Activated CD8-positive, alpha-beta memory T cell treated with anti-CD3 and anti-CD28 coated beads, Interleukin-2, amount 50 U/mL, for 1 hour (primary cell): ENCODE results near the gene CACNA2D3.

Experiments used
- DNase-seq: peaks from one replicate; pipeline ENCODE4 v3.0.0-alpha.2; 2020; ENCODE audit errors: extremely low read depth

The CACNA2D3 gene

DNA sequence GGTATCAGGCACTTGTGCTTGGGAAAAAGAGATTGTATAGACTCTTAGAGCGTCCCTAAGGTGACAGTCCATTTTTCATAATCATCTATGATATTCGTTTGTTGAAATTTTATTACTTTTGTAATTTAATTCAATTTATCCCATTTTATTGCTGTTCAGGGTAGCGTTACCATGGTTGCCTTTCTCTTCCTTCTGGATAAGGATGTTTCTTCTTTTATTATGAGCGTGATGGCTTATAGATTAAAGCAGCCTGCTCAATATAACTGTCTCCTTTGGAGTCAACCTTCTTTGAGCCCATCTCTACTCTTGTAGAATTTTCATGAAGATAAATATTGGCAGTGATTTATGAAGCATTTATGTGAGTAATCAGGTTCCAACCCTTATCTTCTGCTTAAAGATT, 623.5 kb downstream of the CACNA2D3 start:
- DNase-seq, result no peak

DNA sequence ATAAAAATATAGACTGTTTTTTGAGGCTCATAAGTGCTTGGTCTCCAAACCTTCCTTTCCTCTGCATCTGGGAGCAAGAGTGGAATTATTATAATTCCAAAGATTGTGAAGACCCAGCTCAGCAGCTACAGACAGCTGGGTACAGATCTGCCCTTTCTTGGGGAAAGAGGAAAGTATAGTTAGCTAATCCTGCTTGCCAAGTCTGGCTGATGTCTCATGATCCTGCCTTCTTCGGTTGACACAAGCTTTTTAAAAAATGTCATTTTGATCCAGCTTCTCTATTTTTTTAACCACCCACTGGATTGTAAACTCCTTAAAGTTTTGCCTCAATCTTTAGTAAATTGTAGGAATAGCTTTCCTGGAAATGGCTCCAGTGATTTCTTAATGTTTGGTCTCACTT, 624.4 kb downstream of the CACNA2D3 start:
- no peak for DNase-seq

DNA sequence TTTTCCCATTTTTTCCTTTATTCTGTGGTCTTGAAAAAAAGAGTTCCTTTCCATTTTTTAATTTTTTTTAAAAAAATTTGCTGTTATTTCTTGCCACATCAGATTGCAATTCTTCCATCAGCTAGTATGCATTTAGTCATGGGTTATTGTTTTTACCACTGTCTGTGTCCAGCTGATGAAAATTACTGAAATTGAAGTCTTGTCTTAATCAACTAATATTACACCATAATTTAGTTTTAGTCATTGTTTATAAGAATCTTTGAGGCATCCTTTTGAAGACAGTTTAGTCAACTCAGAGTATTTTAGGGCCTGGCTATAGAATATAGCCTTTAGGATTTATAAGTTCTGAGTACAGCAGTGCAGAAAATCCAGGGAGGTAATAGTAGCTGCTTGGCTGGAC, 633.4 kb downstream of the CACNA2D3 start:
- DNase-seq, result no peak

- no peak for DNase-seq
These were observed 634.0 kb downstream of the CACNA2D3 start for GRCh38 chr3:54756330-54756731.

DNA sequence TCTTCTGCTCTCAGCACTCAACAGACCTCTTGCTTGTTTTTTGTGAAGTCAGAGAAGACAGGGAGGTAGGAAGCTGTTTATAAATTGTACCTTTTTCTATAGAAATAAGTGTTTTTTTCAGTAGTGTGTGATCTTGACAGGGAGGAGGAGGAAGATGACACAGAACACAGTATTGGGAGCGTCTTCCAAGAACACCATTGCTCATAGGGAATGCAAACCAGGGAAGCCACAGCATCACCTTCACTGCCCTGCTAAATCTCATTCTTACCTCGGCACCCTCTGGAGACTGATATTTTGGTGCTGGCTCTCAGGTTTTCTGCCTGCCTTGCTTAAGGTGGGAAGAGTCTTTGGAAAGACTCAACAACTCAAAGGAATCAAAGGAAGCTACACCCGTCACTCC, 636.1 kb downstream of the CACNA2D3 start:
- DNase-seq, result no peak

DNA sequence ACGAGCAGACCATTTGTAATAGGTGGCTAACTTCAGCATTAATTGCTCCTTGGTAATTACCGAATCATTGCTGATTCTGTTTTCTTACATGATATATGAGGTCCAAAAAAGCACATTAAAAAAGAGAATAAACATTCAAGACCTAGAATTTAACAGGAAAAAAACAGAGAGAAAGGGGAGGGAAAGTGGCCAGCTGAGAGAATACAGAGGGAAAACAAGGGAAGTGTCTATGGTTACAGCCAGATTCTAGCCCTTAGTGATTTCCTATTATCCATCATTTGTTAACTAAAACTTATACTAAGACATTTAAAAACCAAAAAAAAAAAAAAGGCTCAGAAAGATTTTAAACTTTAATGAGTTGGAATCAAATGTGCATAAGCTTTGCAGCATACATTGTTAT, 636.8 kb downstream of the CACNA2D3 start:
- no peak for DNase-seq

- DNase-seq, result no peak
These were observed 637.8 kb downstream of the CACNA2D3 start for GRCh38 chr3:54760201-54760600.

DNA sequence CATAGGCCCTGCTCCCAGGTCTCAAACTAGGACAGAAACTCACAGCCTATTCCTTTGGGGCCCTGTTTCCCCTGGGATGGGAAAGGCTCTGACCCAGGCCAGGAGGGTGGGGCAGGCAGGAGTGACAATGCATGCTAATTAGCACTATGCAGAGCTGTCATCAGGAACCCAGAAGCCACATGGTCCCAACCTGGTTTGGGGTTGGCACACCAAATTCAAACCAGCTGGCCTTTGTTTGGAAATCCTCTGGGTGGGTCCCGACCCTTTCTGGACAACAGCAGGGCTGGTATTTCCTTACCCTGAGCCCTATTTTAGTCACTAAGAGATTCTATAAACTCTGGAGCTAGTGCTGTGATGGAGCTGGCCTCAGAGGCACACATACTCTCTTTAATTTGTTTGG, 639.3 kb downstream of the CACNA2D3 start:
- no peak for DNase-seq

DNA sequence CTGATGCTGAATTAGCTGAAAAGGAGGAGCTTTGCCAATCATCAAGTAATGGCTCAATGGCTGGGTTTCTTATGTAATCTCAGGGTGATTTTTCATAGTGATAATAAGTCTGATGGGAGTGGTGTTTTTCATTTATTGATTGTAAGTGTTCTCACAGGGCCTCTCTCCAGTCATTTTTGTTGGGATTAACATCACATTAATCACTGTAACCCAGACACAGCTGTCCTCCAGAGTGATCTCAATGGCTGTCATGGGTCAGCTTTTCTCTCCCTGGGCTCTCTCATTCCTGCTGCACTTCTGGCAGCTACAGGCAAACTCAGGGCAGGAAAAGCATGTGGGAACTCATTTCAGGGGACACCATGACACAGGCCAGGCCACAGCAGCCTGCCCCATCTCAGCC, 642.6 kb downstream of the CACNA2D3 start:
- no peak for DNase-seq

- no peak for DNase-seq
These were observed 648.7 kb downstream of the CACNA2D3 start for GRCh38 chr3:54771050-54771449.

DNA sequence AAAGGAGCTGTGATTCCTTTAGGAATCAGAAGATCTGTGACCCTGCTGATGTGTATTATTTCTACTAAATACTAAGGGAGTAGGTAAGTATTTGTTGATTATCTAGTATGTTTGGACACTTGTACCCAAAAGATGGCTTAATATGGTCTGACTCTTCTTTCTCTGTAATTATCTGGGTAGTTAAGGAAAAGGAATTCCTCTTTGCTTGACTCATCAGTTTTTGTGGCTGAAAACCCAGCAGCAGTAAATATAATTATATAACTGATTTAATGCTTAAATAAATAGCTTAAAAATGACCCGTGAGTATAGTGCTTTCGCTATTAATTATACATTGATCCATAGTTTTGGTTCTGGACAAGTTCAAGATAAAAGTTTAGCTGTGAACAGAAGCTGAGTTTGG, 649.7 kb downstream of the CACNA2D3 start:
- no peak for DNase-seq

DNA sequence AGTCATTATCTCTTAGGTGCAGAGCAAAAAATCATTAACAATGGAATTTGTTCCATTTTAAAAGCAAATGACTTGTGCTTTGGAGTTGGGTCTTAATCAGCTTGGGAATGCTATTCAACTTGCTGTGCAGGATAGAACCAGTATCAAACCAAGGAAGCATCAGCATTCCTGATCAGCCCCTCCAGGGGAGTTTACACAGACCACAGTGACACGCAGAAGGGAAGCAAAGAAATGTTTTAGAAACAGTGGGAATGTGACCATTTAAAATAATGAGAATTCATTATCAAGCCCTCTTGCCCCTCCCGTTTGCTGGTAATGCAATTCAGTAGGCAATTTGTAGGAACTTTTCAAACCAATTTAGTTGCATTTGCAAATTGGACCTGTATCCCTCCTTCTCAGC, 650.4 kb downstream of the CACNA2D3 start:
- no peak for DNase-seq

DNA sequence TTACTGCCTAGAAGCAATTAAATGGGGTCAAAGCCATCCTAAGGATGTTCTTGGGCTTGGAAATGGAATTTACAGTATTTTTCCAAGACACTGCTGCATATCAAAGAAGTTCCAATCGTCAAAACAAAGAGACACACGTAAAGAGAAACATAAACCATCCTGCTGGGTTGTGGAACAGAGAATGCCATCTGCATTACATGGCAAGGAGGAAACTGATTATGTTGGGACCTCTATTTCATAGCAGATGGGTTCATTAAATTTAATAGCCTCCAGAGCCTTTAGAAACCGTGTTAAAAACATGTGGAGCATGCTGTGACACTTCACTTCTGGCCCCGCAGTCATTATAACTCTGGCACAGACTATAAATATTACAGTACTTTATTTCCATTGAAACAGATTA, 650.9 kb downstream of the CACNA2D3 start:
- no peak for DNase-seq

DNA sequence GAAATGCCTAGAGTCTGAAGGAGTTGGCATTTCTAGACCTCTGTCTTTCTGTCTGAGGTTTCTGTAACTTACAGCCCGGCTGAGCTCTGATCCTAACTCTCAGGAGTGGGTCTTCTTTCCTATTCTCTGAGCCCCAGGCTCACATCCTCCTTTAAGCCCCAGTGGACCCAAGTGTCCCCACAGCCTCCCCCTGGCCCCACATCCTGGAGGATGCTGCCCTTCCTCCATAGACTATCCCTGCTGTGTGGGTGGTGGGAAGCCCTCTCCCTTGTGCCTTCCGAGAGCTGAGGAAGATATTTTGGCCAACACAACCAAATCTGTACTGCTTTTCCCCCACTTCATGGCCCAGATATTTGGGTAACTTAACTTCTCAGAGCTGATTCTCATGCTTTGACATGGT, 654.2 kb downstream of the CACNA2D3 start:
- DNase-seq, result no peak

DNA sequence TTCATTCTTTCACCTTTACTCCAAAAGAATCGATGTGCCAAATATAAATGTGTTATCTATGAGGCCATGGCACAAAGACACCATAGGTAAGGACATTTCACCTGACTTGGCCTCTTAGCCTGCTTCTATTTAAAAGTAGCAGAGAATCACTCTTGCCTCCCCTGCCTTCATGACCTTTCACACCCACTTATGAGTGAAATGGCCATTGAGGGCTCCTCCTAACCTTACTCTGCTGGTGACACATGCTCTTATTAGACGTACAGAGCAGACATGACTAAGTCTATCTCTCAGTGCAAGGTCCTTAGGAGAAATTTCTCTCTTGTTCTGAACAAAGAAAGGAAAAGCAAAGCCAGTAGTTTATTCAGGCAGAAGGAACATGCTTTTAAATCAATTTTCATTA, 654.8 kb downstream of the CACNA2D3 start:
- no peak for DNase-seq

DNA sequence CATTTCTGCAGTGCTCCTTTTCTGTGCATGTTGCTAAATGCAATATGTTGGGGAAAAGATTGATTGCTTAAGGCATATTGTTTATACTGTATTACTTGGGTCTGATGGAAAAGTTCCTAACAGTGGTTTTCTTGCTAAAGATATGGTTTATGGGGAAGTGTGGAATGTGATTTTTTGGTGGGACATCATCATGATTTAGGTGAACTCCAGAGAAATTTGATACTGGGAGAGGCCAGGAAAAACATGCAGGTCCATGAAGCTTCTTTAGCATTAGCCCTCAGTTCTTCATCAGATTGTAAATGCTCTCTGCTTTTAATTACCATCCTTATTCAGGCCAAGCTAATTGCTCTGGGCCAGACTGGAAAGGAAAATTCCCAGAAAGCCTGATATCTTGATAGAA, 658.0 kb downstream of the CACNA2D3 start:
- no peak for DNase-seq

- DNase-seq, result no peak
These were observed 659.4 kb downstream of the CACNA2D3 start for GRCh38 chr3:54781728-54782127.

GRCh38 chr3:54783611-54784010, 661.3 kb downstream of the CACNA2D3 start:
- DNase-seq, result no peak

DNA sequence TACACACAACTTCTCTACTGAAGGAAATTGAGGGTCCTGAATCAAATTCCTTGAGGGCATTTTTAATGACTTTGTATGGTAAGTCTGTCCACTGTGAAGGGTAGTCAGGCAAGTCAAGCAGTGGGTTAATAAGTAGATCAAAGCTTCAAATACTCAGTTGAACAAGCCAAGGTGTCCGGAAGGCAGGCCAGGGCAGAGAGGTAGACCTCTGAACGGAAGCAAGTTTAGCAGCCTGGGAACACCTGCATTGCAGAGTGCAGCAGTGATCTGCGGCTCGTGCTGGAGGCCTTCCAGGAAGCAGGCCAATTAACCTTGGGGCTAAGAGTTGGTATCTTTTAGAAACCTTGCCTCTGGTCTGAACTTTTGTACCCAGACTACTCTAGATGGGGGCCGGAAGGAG, 661.7 kb downstream of the CACNA2D3 start:
- no peak for DNase-seq

DNA sequence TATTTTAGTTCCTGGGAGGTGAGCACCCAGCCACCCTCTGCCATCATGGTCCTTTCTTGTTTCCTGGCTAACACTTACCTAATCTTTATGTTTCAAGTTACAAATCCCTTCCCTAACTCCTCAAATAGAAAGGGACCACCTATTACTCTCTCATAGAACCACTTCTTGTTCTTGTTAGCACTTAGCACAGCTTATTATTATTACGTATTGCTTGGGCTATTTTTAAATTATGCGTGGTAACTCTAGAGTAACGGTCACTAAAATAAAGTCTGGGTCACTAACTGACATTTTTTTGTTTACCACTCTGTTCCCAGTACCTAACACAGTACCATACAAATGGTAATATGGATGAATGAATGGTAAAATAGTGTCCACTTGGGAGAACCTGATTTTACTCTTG, 663.6 kb downstream of the CACNA2D3 start:
- no peak for DNase-seq

- DNase-seq, result no peak
These were observed 667.7 kb downstream of the CACNA2D3 start for GRCh38 chr3:54790051-54790450.

DNA sequence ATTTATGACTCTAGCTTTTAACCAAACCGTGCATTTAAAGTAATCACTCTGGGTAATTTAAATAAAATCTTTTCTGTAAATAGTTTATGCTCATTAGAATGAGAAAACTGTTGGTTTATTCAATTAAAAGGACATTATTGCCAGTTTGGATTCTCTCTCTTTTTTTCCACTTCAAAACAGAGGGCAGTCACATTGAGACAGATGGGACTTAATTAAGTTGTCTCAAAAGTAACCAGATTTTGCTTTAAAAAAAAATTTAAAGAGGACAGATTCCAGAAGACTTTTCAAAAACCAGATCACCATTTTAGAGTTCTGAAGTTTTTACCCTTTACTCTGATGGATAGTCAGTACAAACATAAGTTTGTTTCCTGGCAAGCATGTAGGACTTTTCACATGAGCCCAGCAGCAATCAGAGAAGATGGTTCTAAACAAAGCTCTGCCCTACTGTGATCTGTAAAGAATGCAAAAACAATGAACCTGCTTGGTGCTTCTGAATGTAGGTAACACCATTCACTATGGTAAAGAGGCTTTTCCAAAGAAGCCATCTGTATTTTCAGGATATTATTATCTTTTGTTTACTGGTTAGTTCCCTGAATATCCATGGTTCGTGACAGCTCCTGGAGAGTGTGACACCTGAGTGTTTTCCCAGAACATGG, 669.3 kb downstream of the CACNA2D3 start:
- no peak for DNase-seq

GRCh38 chr3:54792584-54792983, 670.2 kb downstream of the CACNA2D3 start:
- DNase-seq, result no peak

DNA sequence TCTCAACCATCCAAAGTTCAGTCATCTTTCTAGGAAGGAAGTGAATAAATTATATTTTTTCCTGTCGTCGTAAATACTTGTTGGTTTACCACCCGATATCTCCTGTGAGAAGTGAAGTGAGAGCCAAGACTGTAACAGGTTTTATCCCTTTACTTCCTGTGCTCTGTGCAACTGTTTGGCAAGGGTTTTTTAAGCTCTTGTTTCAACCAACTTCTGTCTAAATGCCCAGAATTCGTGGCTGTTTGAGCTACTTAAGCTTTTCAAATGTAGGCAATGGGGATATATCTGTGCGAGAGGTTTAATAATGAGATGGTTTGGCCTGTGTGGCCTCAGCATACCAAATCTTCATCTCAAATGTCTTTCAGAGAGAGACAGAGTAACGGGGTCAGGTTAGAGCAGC, 670.8 kb downstream of the CACNA2D3 start:
- DNase-seq, result no peak

GRCh38 chr3:54797111-54797510, 674.8 kb downstream of the CACNA2D3 start:
- DNase-seq, result no peak
